WTC11 (cell line): ENCODE data around the gene VSIG2. TPM values are rescaled to one million over a fixed set of nuclear protein-coding genes. Genes with fewer than 3 reads are reported as not detected.

Experiments used
- ATAC-seq: fragments of 200-7000 bp; cut with Tn5 transposase; 2 replicates; pipeline ENCODE4 v1.10.0; 2021; ENCODE audit warnings: mild to moderate bottlenecking, moderate library complexity
- CTCF ChIA-PET: fragments of 300-600 bp; sonication (Branson Sonifier 250); formaldehyde crosslinking; loops from one replicate; lab custom pipeline; 2021; ENCODE audit warnings: antibody characterized with exemption; lab: Charles Lee
- POLR2A ChIA-PET: fragments of 350-600 bp; sonication (Branson Sonifier 250); formaldehyde crosslinking; loops from one replicate; lab custom pipeline; 2021; ENCODE audit warnings: antibody characterized with exemption; lab: Charles Lee
- DNase-seq: peaks from one replicate; pipeline ENCODE4 v3.0.0; 2021; ENCODE audit warnings: low spot score
- H3K27ac Mint-ChIP-seq: 2 replicates; pipeline ENCODE4 v1.8.0; 2021; ENCODE audit warnings: mixed read lengths
- H3K27me3 Mint-ChIP-seq: 2 replicates; pipeline ENCODE4 v1.8.0; 2021; ENCODE audit warnings: low read depth, mild to moderate bottlenecking, moderate library complexity, mixed read lengths
- H3K36me3 Mint-ChIP-seq: 2 replicates; pipeline ENCODE4 v1.8.0; 2021; ENCODE audit warnings: mixed read lengths
- H3K4me1 Mint-ChIP-seq: 2 replicates; pipeline ENCODE4 v1.8.0; 2022; ENCODE audit warnings: mixed read lengths
- H3K4me3 Mint-ChIP-seq: 2 replicates; pipeline ENCODE4 v1.8.0; 2021; ENCODE audit warnings: mild to moderate bottlenecking, moderate library complexity, mixed read lengths
- H3K9me3 Mint-ChIP-seq: 2 replicates; pipeline ENCODE4 v1.8.0; 2021; ENCODE audit warnings: mixed read lengths
- CBFB ChIP-seq: sonication (generic); formaldehyde crosslinking; IDR thresholded peaks from 2 replicates; pipeline ENCODE4 v1.8.1; 2022; ENCODE audit warnings: mild to moderate bottlenecking, low read depth, missing genetic modification reagents
- CREM ChIP-seq: sonication (generic); formaldehyde crosslinking; IDR thresholded peaks from 2 replicates; pipeline ENCODE4 v1.8.1; 2022; ENCODE audit warnings: mild to moderate bottlenecking, missing genetic modification reagents, moderate library complexity
- E2F1 ChIP-seq: sonication (generic); formaldehyde crosslinking; IDR thresholded peaks from 2 replicates; pipeline ENCODE4 v1.8.0; 2022; ENCODE audit warnings: mild to moderate bottlenecking, missing genetic modification reagents
- ETV6 ChIP-seq: sonication (generic); formaldehyde crosslinking; IDR thresholded peaks from 2 replicates; pipeline ENCODE4 v1.8.1; 2022; ENCODE audit warnings: mild to moderate bottlenecking, missing genetic modification reagents
- GABPB1 ChIP-seq: sonication (generic); formaldehyde crosslinking; IDR thresholded peaks from 2 replicates; pipeline ENCODE4 v1.8.1; 2023; ENCODE audit warnings: mild to moderate bottlenecking, missing genetic modification reagents
- JAZF1 ChIP-seq: fragments of 250-450 bp; sonication (Bioruptor Pico); IDR thresholded peaks from 2 replicates; pipeline ENCODE4 v1.9.0; 2021; ENCODE audit warnings: moderate library complexity, mild to moderate bottlenecking, inconsistent platforms
- RELA ChIP-seq: sonication (generic); formaldehyde crosslinking; IDR thresholded peaks from 2 replicates; pipeline ENCODE4 v1.8.1; 2022; ENCODE audit warnings: missing genetic modification reagents, mild to moderate bottlenecking, borderline replicate concordance
- TP53 ChIP-seq: sonication (generic); formaldehyde crosslinking; IDR thresholded peaks from 2 replicates; pipeline ENCODE4 v1.8.1; 2023; ENCODE audit warnings: mild to moderate bottlenecking, missing genetic modification reagents
- ZBTB43 ChIP-seq: sonication (generic); formaldehyde crosslinking; IDR thresholded peaks from 2 replicates; pipeline ENCODE4 v1.8.1; 2023; ENCODE audit warnings: mild to moderate bottlenecking, missing genetic modification reagents
- ZNF396 ChIP-seq: fragments of 250-450 bp; sonication (Bioruptor Pico); IDR thresholded peaks from 2 replicates; pipeline ENCODE4 v1.8.0; 2021; ENCODE audit warnings: mild to moderate bottlenecking, moderate library complexity, borderline replicate concordance
- ZNF532 ChIP-seq: fragments of 250-450 bp; sonication (Bioruptor Pico); IDR thresholded peaks from 2 replicates; pipeline ENCODE4 v1.9.0; 2021; ENCODE audit warnings: mild to moderate bottlenecking, borderline replicate concordance
- total RNA-seq: library from RNA; stranded (reverse); gene quantifications from 3 replicates; pipeline ENCODE4 v1.2.3, GENCODE V29; 2021
- TF ChIP-seq, protein P1 (sequence below): sonication (generic); formaldehyde crosslinking; IDR thresholded peaks from 2 replicates; pipeline ENCODE4 v1.8.1; 2023; ENCODE audit warnings: mild to moderate bottlenecking, missing genetic modification reagents, borderline replicate concordance
- TF ChIP-seq, protein P2 (sequence below): fragments of 250-450 bp; sonication (Bioruptor Pico); conservative IDR thresholded peaks from 2 replicates; pipeline ENCODE4 v1.9.0; 2021; ENCODE audit warnings: mild to moderate bottlenecking
- TF ChIP-seq, protein P3 (sequence below): sonication (generic); formaldehyde crosslinking; IDR thresholded peaks from 2 replicates; pipeline ENCODE4 v1.8.1; 2023; ENCODE audit warnings: mild to moderate bottlenecking, moderate library complexity, missing genetic modification reagents
- TF ChIP-seq, protein P4 (sequence below): sonication (generic); formaldehyde crosslinking; conservative IDR thresholded peaks from 2 replicates; pipeline ENCODE4 v1.8.1; 2023; ENCODE audit warnings: mild to moderate bottlenecking, low read depth, missing genetic modification reagents, moderate library complexity

The VSIG2 gene
- total RNA-seq, 1 experiment from 2014 or later: 0.79 TPM

DNA sequence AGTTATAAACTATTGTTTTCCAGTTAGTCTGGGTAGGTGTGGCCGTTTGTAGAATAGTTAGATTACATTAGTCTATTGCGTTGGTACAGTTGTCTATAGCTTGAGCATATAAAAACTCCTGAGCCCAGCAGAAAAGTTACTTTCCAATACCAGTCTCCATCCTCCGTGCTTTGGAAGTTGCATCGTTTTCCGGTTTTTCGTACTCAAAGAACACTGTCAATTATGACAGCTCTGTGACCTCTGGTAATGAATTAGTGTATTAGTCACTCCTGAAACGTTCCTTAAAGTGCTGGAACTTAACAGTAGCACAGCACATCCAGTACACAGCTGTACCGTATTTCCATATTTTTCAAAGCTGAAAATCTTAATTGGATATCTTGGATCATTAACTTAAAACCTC lies 49.0 kb upstream of the VSIG2 start (continued):
- TF ChIP-seq, protein P1, sequence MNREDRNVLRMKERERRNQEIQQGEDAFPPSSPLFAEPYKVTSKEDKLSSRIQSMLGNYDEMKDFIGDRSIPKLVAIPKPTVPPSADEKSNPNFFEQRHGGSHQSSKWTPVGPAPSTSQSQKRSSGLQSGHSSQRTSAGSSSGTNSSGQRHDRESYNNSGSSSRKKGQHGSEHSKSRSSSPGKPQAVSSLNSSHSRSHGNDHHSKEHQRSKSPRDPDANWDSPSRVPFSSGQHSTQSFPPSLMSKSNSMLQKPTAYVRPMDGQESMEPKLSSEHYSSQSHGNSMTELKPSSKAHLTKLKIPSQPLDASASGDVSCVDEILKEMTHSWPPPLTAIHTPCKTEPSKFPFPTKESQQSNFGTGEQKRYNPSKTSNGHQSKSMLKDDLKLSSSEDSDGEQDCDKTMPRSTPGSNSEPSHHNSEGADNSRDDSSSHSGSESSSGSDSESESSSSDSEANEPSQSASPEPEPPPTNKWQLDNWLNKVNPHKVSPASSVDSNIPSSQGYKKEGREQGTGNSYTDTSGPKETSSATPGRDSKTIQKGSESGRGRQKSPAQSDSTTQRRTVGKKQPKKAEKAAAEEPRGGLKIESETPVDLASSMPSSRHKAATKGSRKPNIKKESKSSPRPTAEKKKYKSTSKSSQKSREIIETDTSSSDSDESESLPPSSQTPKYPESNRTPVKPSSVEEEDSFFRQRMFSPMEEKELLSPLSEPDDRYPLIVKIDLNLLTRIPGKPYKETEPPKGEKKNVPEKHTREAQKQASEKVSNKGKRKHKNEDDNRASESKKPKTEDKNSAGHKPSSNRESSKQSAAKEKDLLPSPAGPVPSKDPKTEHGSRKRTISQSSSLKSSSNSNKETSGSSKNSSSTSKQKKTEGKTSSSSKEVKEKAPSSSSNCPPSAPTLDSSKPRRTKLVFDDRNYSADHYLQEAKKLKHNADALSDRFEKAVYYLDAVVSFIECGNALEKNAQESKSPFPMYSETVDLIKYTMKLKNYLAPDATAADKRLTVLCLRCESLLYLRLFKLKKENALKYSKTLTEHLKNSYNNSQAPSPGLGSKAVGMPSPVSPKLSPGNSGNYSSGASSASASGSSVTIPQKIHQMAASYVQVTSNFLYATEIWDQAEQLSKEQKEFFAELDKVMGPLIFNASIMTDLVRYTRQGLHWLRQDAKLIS: no peak
- TF ChIP-seq ZNF532 (CRISPR knock-in tag) (no peak), ETV6 (CRISPR knock-in tag) (no peak)

GRCh38 chr11:124800226-124800929 lies 48.3 kb upstream of the VSIG2 start, which contains the start of gene MSANTD2:
Gene MSANTD2 (minus strand): TSS chr11:124800406. CDS start chr11:124800380, 26 bp downstream.
- ATAC-seq: peak; percentile 84
- Mint-ChIP-seq H3K36me3 (peaks cover 2% of the 10 kb centered on the region; the same call in 1 of the 2 replicates), H3K4me1 (peaks cover 33% of the 10 kb centered on the region), H3K4me3 (peak within 1 kb of the TSS; percentile 88), H3K9me3 (no peaks in the 10 kb centered on the region), H3K27ac (peak within 1 kb of the TSS; percentile 84), H3K27me3 (no peaks in the 10 kb centered on the region; the same call in 1 of the 2 replicates)
- peak; percentile 75 for DNase-seq
- ChIA-PET POLR2A (interaction anchor here (1.3 to 1.6 kb wide), 2 partner anchors 42 to 54 kb away, joined by 6 read pairs; no protein-coding TSS in a partner anchor), CTCF (interaction anchor here (0.7 to 5.9 kb wide), 10 partner anchors 37 to 131 kb away, joined by 3 to 32 read pairs (median 8); partner anchors contain the start of gene ROBO3)
- TF ChIP-seq, protein P2, sequence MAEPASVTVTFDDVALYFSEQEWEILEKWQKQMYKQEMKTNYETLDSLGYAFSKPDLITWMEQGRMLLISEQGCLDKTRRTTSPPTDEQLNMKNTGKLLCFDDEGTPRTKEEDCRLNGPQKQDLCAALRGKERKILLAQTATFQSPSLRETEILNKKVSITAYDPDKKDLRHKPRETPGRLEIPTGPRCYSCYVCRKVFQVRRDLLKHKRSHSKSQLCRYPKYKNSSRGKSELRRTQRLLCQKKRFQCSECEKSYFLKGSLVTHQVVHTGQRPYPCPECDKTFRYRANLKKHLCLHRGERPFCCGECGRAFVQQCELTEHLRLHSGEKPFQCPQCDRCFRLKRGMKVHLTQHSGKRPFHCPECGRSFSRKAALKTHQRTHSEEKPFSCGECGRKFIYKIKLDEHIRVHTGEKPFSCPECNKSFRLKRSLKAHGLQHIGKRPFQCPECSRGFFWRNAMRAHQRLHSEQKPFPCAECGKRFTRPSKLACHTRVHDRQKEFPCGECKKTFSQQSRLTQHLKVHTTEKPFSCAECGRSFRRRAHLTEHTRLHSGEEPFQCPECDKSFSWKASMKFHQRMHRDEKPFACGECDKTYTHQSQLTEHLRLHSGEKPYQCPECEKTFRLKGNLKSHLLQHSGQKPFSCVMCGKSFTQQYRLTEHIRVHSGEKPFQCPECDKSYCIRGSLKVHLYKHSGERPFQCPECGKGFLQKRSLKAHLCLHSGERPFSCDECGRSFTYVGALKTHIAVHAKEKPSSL (CRISPR knock-in tag): no peak
- TF ChIP-seq TP53 (CRISPR knock-in tag): no peak
- no peak for TF ChIP-seq JAZF1 (CRISPR knock-in tag)
- no peak for TF ChIP-seq E2F1 (CRISPR knock-in tag)
- no peak for TF ChIP-seq ZNF396 (CRISPR knock-in tag)
- TF ChIP-seq, protein P3, sequence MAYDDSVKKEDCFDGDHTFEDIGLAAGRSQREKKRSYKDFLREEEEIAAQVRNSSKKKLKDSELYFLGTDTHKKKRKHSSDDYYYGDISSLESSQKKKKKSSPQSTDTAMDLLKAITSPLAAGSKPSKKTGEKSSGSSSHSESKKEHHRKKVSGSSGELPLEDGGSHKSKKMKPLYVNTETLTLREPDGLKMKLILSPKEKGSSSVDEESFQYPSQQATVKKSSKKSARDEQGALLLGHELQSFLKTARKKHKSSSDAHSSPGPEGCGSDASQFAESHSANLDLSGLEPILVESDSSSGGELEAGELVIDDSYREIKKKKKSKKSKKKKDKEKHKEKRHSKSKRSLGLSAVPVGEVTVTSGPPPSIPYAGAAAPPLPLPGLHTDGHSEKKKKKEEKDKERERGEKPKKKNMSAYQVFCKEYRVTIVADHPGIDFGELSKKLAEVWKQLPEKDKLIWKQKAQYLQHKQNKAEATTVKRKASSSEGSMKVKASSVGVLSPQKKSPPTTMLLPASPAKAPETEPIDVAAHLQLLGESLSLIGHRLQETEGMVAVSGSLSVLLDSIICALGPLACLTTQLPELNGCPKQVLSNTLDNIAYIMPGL (CRISPR knock-in tag): peak; percentile 75; the same call in 1 of the 2 replicates
- TF ChIP-seq GABPB1: peak; percentile 73; the same call in 1 of the 2 replicates
- TF ChIP-seq, protein P4, sequence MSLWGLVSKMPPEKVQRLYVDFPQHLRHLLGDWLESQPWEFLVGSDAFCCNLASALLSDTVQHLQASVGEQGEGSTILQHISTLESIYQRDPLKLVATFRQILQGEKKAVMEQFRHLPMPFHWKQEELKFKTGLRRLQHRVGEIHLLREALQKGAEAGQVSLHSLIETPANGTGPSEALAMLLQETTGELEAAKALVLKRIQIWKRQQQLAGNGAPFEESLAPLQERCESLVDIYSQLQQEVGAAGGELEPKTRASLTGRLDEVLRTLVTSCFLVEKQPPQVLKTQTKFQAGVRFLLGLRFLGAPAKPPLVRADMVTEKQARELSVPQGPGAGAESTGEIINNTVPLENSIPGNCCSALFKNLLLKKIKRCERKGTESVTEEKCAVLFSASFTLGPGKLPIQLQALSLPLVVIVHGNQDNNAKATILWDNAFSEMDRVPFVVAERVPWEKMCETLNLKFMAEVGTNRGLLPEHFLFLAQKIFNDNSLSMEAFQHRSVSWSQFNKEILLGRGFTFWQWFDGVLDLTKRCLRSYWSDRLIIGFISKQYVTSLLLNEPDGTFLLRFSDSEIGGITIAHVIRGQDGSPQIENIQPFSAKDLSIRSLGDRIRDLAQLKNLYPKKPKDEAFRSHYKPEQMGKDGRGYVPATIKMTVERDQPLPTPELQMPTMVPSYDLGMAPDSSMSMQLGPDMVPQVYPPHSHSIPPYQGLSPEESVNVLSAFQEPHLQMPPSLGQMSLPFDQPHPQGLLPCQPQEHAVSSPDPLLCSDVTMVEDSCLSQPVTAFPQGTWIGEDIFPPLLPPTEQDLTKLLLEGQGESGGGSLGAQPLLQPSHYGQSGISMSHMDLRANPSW: 0 out of 2 replicates have a peak, but pooled peaks have one; percentile 30
- peak; percentile 59 for TF ChIP-seq ETV6 (CRISPR knock-in tag)
- peak; percentile 89; the same call in 1 of the 2 replicates for TF ChIP-seq CREM (CRISPR knock-in tag)
- TF ChIP-seq CBFB (CRISPR knock-in tag): 0 out of 2 replicates have a peak, but pooled peaks have one; percentile 26
- no peak for TF ChIP-seq ZBTB43
- no peak for TF ChIP-seq RELA (CRISPR knock-in tag)
